ENCODE measurements around the gene TGM4.
"Not testable (repeated sequence)": the region's sequence is repeated elsewhere in the genome, so short reads cannot be mapped to it uniquely, and the experiment has no call there.

TGM4 gene

DNA sequence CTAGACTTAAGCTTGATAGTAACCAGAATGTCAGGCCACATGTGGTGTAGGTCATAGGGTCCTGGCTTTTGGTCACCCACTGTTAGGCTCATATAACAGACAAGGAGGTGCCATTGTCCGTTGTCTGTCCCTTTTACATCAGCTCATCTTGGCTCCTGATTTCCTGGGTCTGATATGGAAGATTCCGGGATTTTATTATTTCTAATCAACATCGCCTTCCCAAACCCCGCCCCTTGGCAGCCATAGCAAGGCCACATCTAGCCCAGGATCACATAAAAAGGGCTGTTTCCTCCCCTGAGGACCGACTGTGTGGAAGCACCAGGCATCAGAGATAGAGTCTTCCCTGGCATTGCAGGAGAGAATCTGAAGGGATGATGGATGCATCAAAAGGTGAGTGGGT is at the start of gene TGM4:
Gene TGM4, plus strand, starts transcription at position 301 of the 400 bp plus-strand sequence. Its CDS starts 71 bp downstream, at position 372.
- no peak for DNase-seq

DNA sequence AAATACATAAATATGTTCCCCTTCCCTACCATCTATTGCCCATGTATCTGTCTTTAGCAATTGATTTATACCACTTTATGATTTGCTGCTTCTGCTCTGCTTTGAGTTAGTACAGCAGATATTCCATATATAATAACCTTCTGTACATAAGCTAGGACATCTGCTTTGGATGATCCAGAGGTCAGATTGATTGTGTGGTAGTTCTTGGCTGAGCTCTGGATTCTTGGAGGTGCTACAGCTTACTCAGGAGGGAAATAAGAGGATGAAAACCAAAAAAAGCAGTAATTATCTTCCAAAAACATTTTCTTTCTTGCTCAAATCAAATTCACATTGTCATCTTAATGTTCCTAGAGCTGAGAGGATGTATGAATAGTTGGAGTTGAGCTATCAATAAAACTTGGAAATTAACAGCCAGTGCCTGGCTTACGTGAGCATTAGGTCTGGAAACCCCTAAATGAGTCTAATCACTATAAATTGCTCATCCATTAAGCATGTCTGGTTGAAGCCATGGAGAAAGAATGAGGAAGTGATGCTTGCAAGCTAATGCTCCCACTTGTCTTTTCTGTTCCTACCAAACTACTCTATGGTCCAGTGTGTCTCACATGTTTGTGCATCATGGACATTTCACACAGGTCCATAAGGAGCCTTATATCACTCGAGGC is 49.0 kb upstream of the TGM4 start:
- no peak for DNase-seq

DNA sequence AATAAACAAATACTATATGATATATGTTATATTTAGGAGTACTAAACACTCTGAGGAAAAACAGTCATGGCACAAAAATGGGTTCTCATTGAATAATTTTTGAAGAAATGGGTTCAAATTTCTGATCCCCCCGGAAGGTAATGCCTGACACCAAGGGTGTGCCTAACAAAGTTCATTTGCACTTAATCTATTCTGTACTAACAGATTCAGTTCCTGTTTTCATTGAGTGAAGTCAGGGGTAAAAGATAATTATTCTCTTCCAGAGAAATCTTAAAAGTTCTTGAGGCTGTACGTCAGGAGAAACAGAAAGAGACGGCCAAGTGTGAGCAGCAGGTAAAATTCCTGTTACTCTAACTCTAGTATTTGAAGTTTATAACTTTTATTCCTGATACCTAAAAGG is 47.2 kb upstream of the TGM4 start:
- DNase-seq: no peak

DNA sequence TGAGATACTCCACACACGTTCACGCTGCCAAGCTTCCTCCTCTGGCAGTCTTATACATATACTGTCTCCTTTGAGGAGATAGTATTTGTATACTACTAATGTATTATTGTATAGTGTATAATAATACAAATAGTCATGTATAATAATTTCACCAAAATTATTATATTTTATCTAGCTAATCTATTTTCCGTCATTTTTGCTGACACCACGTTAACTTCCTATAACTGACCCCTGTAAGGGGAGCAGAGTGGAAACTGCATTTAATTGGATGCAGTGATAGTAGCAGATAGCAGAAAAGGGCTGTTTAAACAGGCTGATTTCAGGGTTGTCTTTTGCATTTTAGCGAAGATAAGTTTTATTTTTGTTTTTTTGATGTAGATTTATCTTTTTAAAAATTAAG is 43.2 kb upstream of the TGM4 start:
- DNase-seq: no peak

DNA sequence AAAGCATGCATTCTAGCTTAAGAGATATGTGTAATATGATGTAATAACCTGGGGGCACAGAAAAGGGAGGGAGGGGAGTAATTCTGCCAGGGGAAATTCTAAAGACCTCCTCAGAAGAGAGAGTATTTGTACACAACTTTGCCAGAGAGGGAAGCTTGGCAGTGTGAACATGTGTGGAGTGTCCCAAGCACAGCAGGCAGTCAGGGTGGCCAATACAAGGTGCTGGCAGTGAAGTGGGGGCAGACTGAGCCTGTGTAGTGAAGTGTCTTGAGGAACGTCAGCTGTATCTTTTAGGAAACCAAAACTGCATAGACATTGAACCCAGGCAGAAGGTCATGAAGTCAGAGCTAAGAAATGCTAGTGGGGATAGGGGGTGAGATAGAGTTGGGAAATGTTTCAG is 42.4 kb upstream of the TGM4 start:
- DNase-seq: no peak

DNA sequence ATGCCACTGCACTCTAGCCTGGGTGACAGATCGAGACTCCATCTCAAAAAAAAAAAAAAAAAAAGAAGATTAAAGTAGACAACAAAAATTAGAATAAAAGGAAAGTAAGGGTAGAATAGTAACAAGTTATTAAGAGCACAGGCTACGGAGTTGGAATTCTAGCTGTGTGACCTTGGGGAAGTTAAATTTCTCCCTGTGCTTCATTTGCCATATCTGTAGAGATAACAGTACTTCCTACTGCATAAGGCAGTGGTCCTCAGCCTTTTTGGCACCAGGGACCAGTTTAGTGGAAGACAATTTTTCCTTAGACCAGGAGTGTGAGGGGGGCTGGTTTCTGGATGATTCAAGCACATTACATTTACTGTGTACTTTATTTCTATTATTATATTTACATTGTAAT is 41.4 kb upstream of the TGM4 start:
- DNase-seq: no peak

DNA sequence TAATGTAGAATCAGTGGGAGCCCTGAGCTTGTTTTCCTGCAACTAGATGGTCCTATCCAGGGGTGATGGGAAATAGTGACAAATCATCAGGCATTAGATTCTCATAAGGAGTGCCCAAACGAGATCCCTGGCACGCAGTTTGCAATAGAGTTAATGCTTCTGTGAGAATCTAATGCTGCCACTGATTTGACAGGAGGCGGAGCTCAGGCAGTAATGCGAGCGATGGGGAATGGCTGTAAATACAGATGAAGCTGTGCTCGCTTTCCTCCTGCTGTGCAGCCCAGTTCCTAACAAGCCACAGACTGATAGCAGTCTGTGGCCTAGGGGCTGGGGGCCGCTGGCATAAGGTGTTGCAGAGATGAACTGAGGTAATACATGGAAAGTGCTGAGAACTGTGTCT is 41.0 kb upstream of the TGM4 start:
- DNase-seq: no peak

DNA sequence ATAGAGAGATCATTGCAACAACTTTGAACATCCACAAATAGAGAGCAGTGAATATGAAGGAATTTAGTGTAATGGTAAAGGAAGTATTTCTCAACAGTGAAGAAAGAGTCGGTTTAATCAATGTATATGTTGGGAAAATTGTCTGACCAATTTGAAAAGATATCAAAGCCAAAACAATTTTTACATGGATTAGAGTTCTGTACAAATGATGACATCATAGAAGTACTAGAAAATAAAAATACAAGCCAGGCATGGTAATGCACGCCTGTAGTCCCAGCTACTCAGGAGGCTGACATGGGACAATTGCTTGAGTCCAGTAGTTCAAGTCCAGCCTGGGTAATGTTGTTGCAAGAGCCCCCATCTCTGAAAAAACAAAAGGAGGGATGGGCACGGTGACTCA is 38.7 kb upstream of the TGM4 start:
- no peak for DNase-seq

DNA sequence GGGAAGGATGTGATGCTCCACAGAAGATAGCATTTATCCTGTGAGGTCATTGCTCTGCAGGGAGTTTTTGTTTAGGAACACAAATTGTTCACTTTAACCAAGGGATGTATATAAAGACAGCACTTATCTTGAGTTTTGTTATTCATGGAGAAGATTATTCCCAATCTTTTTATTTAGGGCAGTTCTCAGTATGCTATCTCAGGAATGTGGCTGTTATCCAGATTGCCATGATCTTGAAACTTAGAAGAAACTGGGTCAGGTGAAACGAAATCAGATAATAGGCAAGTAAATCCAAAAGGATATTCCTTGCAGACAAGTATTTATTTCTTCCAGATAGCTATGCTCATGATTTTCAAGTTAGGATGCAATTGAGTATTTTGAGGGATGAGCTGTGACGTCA is 32.0 kb upstream of the TGM4 start:
- no peak for DNase-seq

DNA sequence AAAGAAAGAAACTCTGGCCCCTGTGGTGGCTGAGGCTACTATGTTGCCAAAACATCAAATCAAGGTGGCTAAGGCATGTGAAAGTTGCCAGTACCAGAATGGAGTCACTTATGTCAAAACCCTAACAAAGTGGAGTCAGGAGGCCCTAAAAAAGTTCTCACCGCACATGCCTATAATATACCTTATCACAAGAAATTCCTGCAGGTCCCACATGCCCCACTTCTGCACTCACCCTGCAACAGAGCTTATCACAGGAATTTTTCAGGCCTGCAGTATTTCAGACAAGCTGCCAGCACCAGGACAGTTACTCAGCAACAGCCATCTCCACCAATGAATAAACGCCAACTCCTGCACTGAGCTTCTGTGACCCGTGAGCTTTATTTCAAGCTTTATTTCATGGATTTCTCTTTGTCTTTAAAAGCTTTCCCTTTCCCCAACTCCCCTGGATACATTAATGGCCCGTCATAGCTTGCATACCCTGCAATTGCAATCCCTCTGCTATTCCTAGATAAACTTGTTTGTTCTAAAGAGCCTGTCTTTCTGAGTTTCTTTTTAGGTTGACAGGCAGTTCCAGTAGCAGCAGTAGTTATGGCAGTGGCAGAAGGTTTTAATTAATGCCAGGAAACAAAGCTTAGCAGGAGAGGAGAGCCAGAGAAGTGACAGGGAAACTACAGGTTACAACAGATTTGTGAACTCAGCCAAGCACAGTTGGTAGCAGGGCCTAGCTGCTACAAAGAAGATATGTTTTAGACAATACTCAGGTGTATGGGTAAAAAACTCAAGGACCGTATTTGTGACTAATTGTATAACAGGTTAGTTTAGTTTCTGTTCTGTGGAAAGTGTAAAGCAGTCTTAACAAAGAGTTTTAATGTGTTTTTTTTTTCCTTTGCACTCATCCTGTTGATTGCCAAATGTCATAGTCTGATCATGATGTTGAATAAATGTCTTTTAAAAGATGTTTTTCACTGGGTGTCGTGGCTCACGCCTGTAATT is 28.6 kb upstream of the TGM4 start:
- no peak for DNase-seq

DNA sequence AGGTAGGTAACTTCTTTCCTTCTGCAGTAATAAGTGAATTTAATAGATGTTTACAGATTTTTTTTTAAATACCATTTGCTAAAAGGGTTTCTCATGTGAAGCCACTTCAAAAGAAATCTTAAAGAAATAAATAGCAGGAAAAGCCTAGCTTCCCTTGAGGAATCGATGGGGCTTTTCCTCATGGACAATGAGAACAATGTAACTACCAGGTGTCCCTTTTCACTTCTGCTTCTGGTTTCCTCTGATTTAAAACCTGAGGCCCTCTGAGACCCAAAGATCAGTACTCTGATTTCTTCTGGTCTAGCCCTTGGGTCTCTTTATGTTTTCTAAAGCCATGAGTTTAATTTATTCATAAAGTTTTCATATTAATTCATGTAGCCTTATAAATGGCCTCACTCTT is 25.8 kb upstream of the TGM4 start:
- DNase-seq: no peak

DNA sequence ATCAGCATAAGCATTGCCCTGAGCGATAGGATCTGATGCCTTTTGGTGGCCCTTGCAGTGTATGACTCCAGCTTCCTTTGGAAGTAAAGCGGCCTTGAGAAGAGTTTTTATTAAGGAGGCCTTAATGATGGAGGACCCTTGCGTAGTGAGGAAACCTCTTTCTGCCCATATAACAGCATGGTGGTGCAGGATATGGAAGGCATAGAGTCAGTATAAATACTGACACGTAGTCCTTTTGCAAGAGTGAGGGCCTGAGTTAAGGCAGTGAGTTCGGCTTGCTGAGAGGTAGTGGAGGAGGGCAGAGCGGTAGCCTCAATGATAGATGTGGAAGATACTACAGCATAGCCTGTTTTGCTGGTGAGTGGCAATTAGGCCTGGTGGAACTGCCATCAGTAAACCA is 17.7 kb upstream of the TGM4 start:
- not testable (repeated sequence) for DNase-seq

DNA sequence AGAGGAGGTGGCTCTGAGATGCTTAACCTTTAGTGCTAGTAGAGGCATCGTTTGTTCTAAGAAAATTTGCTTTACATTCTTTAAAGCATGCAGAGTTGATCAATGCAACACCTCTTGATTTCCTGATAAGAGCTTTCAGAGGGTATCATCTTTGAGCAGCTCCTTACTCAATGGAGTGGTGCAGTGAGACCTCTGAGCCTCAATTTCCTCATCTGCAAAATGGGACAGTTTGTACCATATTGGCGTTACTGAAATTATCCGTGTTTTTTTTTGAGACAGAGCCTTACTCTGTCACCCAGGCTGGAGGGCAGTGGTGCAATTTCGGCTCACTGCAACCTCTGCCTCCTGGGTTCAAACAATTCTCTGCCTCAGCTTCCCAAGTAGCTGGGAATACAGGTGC is 14.3 kb upstream of the TGM4 start:
- no peak for DNase-seq

DNA sequence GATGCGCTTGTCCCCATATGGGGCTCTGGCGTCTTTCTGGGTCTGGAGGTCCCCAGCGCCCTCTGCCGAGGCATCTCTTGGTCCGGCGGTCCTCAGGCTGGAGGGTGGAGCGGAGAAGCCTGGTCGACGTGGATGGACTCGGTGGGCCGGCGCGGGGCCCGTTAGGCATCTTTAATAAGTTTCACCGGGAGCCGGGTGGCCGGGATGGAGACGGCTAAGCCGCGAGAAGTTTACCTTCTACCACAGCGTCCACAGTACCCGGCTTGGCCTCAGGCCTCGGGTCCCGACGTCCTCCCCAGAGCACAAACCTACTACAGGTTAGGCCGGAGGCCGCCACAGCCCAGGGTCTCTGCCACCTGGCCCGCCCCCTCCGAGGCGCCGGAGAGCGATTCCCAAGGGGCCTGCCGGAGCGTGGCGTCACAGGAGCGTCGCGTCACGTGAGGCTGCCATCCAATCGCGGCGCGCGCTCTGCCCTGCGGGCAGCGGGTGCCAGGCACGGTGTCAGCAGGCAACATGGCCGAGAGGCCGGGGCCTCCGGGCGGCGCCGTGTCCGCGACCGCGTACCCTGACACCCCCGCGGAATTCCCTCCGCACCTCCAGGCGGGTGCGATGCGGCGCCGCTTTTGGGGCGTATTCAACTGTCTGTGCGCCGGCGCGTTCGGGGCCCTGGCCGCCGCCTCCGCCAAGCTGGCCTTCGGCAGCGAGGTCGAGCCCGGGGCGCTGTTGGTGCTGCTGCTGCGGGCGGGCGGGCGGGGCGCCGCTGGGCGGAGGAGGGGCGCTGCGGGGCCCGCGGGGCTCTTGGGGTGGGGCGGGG is 12.8 kb upstream of the TGM4 start, which contains the start of gene TMEM42:
Gene TMEM42, plus strand, starts transcription at position 501 of the 814 bp plus-strand sequence. Its CDS starts 13 bp downstream, at position 514.
- DNase-seq: peak; percentile 92

DNA sequence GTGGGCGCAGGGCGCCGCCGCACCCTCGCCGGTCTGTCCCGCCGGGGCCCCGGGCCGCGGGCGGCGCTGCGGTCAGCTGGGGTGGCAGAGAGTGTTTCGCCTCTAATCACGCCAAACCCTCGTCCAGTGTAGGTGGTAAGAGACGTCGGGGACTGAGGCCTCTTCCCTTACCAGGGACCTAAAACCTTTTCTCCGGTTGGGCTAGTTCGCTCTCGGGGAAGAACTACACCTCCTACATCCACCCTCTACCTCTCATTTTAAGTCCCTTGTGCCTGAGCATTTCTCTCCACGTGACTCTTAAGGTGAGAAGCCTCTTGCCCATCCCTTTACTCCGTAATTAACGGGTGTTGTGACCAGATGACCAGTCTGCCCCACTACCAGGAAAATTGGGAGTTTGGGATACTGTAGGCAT is 12.2 kb upstream of the TGM4 start:
- DNase-seq: no peak

DNA sequence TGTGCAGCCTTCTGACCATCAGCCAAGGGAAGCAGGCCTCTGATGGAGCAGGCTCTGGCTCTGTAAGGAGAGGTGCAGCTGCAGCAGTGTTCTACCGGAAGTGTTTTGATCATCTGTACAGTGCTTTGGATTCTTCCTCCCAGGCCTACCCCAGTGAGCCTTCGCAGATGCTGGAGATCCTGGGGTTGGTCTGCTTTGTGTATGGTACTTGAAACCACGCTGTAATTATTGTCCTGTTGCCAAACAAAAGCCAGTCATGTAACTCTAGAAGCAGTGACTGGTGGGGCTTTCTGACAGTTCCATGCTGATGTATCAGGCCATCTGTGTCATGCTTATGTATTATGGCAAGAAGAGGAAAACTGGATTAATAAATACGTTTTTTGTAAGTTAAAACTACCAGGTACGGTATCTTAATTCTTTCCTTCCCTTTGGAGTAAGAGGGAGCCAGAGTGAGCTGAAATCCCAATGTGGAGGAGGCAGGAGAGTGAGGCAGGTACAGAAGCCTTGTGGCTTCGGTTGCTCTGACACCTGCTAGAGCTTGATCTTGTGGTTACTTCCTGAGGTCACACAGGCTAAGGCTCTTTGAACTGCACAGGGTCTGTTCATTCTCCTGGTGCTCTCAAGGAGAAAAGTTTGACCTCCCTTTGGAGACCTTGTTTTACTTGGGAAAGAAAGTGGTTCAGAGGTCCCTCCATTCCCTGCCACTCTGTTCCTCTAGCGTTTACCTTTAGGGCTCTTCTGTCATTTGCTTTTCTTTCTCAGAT is 9.0 kb upstream of the TGM4 start:
- peak; percentile 20 for DNase-seq

DNA sequence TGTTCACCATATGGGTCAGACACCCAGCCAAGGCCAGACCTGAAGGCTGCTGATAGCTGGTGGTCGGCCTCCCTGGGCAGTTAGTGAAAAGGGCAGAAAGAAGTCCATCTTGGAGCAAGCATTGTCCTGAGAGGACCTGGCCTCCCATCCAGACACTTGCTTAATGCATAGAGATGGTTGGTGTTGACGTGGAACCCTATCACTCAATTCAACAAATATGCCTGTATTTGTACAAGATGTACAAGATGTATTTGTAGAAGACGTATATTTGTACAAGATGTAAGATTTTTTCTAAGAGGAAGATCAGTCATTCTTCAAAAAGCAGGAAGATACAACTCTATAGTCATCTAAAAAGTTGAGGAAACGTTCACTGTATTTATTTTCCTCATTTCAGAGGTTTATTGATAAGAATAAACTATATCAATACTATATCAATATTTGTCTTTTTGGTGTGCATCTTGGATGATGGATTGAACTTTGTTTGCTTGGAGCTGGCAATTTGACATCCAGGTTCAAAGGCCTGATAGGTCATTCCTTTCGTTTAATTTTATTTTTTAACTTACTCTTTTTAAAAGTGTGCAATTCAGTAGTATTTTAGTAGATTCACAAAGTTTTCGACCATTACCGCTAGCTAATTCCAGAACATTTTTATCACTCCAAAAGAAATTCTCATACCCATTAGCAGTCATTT is 6.8 kb upstream of the TGM4 start:
- DNase-seq: no peak

DNA sequence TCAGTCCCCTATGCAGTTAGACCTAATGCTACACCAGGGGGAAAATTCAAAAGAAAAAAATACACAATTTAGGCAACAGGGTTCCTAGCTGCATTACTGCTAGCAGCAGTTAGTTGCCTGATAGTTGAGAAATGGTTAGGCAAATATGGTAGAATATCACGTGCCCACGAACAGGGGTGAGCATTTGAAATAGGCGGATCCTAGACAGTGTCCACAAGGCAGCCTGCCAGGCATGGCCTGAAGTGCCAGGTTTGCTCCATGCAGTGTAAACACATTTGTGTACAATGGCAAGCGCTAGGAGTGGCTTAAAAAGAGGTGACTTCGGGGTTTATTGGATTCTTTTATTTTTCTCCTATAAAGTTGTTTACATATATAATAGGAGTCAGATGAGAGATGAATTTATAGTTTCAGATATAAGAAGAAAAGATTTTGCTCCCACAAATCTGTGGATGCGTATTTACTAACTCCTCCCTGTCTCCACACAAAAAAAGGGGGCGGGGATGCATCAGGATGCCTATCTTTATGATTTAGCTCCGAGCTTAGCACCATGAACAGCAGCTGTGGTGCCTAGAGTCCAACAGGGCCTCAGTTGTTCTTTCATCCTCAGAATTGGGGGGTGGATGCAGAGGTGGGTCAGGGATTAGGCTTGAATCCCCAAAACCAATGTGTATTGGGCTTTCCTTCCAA is 3.9 kb upstream of the TGM4 start:
- no peak for DNase-seq

DNA sequence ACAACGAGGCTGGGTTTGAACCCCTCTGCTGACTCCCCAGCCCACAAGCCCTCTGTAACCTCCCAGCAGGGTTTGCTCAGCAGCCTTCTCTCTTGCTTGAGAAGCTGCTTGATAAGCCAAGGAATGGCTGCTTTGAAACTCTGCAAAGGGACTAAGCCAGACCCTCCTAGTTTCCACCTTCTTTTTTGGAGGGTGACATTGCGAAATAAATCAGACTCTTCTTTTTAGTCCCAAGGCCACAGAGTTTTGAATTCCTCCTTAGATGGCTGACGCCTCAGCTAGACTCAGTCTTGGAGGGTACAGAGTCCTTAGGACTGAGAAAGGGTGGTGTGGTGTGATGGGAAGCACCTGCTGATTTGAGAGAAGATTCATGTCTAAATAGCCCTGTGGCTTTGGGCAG is 1.2 kb downstream of the TGM4 start:
- no peak for DNase-seq

DNA sequence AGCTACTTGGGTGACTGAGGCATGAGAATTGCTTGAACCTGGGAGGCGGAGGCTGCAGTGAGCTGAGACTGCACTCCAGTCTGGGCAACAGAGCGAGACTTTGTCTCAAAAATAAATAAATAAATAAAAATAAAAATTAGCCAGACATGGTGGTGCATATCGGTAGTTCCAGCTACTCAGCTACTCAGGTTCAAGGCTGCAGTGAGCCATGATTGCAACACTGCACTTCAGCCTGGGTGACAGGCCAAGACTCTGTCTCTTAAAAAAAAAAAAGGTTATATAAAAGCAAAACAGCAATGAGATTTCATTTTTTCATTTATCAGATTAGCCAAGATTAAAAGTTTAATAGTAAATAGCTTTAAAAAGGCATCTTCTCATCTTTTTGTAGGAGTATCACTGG is 2.9 kb downstream of the TGM4 start:
- no peak for DNase-seq

DNA sequence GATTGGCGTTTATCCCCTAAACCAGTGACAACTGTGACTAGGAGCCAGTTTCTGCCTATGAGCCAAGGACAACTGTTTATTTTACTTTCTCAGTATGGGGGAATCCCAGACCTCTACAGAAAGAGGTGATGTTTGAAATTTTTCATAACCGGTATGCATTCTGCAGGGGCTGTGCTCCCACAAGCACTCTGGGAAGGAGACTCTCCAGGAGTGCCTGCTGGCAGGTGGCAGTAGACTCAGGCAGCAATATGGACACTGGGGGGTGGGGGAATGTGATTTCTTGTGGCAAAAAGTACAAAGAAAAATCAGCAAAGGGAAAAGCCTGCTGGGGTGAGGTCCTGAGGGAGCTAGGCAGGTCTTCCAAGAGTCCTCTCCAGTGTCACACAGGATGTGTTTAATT is 5.9 kb downstream of the TGM4 start:
- no peak for DNase-seq
